Measurements from ENCODE around the gene GLI1.

DNA sequence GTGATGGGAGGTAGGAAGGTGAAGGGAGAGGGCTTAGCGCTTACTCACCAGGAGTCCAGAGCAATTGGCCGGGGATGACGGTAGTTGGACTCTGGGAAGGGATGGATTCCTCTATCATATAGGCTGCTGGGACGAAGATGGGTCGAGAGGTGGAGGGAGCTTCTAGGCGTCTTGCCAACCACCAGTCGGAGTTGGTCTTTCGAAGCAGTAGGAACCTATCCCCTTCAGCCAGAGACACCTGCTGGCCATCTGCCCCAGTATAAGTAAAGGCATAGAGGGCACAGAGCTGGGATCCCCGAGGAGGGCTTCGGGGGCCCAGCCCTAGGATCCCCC, 19.4 kb downstream of the GLI1 start:
- TF ChIP-seq, protein P1, sequence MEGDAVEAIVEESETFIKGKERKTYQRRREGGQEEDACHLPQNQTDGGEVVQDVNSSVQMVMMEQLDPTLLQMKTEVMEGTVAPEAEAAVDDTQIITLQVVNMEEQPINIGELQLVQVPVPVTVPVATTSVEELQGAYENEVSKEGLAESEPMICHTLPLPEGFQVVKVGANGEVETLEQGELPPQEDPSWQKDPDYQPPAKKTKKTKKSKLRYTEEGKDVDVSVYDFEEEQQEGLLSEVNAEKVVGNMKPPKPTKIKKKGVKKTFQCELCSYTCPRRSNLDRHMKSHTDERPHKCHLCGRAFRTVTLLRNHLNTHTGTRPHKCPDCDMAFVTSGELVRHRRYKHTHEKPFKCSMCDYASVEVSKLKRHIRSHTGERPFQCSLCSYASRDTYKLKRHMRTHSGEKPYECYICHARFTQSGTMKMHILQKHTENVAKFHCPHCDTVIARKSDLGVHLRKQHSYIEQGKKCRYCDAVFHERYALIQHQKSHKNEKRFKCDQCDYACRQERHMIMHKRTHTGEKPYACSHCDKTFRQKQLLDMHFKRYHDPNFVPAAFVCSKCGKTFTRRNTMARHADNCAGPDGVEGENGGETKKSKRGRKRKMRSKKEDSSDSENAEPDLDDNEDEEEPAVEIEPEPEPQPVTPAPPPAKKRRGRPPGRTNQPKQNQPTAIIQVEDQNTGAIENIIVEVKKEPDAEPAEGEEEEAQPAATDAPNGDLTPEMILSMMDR (IDR thresholded peaks at IDR 0.05), result no peak
- TF ChIP-seq POLR2AphosphoS5 (IDR thresholded peaks at IDR 0.05), result no peak

All from prostate gland (tissue), 2 donors.